Stimulated activated CD4-positive, alpha-beta T cell treated with anti-CD3 and anti-CD28 coated beads, Interleukin-15, amount 100 ng/mL, for 48 hours (primary cell): ENCODE data around the gene RIPK1.
A peak's percentile ranks its signal among the peaks of the same experiment; 100 is the strongest.

Source experiments
- DNase-seq, 2 donors: peaks; one replicate each; pipeline ENCODE4 v3.0.0-alpha.2; 2020; ENCODE audit warnings: low read depth in 2 of 2

The RIPK1 gene

DNA sequence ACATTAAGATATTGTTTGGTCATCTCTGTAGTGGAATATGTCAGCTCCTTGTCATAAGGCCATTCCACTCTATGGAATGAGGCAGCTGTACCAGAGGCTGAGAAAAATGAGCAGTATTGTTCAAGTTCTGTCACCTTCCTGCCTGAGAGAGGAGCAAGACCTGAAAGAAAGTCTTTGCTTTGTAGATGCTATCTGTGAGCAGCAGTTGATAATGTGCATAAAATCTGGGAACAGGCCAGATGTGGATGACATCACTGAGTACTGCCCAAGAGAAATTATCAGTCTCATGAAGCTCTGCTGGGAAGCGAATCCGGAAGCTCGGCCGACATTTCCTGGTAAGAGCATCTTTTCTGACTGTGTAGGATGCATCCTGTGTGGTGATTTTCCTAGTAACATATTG lies 16.8 kb downstream of the RIPK1 start:
- DNase-seq, result no peak

- DNase-seq, result no peak
These were observed 18.1 kb downstream of the RIPK1 start for GRCh38 chr6:3086282-3086946.

GRCh38 chr6:3088446-3088845 lies 20.2 kb downstream of the RIPK1 start:
- DNase-seq, result no peak

DNA sequence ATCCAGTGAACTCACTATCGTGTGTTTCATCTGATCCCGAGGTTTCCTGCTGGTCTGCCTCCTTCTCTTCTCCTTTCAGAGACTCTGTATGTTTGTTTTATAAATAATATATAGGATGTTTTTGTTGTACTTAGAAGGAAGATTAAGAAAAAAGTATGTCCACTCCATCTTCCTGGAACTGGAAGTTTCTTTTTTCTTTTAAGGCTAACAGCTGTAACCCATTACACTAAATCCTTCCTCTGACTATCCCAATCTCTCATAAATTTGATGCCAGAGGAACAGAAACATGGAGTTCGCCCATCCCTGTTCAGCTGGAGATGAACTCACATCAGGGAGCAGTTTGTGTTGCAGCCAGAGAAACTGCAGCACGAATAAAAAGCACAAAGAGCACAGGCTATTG lies 20.7 kb downstream of the RIPK1 start:
- no peak for DNase-seq

GRCh38 chr6:3090013-3090412 lies 21.7 kb downstream of the RIPK1 start:
- DNase-seq, result no peak

DNA sequence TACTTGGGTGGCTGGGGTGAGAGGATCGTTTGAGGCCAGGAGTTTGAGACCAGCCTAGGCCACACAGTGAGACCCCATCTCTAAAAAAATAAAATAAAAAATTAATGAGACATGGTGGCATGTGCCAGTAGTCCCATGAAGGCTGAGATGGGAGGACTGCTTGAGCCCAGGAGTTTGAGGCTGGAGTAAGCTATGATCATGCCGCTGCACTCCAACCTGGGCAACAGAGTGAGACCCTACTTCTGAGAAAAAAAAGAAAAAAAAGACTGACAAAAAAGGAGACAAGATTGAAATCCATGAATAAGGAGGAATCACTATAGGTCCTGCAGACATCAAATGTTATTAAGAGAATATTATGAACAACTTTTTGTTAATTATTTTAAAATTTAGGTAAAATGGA lies 26.5 kb downstream of the RIPK1 start:
- DNase-seq, result no peak

- no peak for DNase-seq
These were observed 34.6 kb downstream of the RIPK1 start for GRCh38 chr6:3102875-3103274.

DNA sequence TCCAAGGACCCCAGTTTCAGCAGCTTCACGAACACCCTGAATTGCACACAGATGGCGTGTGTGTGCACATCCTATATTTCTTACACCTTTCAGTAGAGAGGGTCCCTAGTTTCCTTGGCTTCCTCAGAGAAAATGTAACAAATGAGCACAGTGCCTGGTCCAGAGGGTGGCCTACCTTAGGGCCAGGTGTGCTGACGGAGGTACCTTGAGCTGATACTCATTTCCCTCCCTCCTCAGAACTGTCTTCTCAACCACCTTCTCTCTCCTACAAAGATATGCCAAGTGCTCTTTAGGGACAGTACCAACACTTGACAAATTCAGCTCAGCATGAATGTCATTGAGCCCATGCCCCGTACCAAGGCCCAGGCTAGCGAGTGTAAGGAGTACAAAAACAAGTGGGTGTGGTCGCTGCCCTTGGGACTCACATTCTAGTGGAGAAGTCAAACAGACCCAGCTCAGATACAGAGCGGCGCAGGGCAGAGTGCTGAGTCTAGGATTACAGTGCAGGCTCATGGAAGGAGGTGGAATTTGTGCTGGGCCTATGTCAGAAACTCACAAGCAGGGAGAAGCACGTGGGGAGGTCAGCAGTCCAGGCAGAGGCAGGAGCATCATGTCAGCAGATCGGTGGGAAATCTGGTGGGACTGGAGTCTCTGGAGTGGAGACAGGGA lies 40.6 kb downstream of the RIPK1 start:
- no peak for DNase-seq

DNA sequence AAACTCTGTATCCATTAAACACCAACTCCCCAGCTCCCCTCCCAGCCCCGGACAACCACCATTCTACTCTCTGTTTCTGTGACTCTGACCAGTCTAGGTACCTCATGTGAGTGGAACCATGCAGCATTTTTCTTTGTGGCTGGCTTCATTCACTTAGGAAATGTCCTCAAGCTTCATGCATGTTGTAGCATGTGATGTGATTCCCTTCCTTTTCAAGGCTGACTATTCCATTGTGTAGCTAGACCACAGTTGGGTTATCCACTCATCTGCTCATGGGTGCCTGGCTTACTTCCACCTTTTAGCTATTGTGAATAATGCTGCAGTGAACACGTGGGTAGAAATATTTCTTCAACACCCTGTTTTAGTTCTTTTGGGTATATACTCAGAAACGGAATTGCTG lies 41.5 kb downstream of the RIPK1 start:
- DNase-seq, result no peak

- no peak for DNase-seq
These were observed 46.1 kb downstream of the RIPK1 start for GRCh38 chr6:3114377-3114776.

GRCh38 chr6:3117912-3118352 lies 49.6 kb downstream of the RIPK1 start:
- no peak for DNase-seq

GRCh38 chr6:3118353-3119039 lies 50.2 kb downstream of the RIPK1 start, which contains the start of gene BPHL:
TSS of gene BPHL (plus strand) at chr6:3118711. CDS start at chr6:3118741, 30 bp downstream.
- peak; percentile 98 to 99 for DNase-seq

DNA sequence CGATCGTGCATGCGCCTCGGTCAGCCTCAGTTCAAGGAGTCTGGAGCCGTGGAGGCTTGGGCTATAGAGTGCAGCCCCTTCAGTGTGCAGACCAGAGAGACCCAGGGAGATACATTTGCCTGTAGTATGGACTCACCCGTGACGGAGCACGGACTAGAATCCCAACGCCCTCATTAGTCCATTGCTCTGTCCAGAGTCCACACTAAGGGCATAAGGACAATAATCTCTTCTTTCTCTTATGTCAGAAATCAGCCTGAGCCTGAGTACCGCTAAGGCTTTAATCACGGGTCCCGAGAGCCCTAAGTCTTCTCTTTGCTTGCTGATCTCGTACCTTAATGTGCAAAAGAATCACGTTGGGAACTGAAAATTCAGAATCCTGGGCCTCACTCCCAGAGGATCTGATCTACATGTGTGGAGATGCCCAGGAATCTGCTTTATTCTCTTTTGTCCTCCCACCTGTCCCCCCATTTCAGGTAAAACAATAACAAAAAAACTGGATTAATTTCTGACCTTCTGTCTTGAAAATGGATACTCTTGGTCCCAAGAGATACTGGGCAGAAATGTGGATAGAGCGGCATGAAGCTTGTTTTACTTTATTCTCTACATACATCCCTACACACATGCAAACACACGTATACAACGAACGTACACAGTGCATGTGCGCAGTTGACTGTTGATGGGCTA lies 50.9 kb downstream of the RIPK1 start:
- DNase-seq, result no peak

DNA sequence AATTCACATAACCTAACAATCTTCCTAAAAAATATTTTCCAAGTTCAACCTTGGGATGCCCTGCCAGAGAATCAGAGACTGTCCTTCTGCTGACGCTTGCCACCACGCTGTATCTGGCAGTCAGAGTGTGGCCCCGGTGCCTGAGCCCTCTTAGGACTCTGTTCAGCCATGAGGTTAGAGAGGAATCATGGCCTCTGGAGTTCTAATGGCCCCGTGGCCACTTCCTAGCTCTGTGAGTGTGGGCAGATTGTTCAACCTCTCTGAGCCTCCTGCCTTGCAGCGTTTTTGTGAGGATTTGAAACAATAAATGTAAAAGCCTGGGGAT lies 52.4 kb downstream of the RIPK1 start:
- no peak for DNase-seq

DNA sequence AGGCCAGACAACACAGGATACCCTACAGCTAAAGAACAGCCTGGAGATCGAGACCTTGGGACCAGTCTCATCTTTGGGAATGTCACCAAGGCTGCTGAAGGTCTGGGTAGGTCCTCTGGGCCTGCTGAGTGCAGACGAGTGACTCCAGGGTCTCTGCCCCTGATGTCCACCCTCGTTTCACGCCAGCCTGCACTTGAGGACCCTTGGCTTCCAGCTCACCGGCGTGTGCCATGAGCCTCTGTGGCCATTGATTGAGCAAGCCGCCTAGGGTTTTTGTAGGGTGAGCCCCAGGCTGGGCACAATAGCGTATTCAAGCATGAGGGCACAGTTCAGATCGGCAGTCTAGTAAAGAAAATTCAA lies 54.5 kb downstream of the RIPK1 start:
- DNase-seq, result no peak

GRCh38 chr6:3124667-3125066 lies 56.4 kb downstream of the RIPK1 start:
- DNase-seq, result no peak

- DNase-seq, result no peak
These were observed 57.5 kb downstream of the RIPK1 start for GRCh38 chr6:3125815-3126214.

- no peak for DNase-seq
These were observed 60.2 kb downstream of the RIPK1 start for GRCh38 chr6:3128356-3129108.

DNA sequence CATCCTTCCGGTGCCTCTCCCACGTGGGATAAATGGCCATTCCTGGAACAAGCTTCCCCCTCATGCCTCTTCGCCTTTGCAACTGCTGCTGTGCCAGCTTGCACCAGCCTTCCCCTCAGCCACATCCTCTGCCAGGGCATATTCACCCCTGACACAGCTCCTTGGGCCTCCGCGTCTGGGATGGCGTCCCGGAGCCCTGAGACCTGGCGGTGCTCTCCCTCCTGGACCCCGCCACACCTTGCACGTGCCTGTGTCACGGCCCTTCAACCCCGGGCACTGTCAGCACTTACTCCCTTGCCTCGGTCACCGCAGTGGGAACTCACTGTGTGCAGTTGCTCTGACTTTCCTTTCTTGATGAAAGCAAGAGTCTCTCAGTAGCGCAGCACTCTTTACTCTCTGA lies 63.4 kb downstream of the RIPK1 start:
- DNase-seq, result no peak

DNA sequence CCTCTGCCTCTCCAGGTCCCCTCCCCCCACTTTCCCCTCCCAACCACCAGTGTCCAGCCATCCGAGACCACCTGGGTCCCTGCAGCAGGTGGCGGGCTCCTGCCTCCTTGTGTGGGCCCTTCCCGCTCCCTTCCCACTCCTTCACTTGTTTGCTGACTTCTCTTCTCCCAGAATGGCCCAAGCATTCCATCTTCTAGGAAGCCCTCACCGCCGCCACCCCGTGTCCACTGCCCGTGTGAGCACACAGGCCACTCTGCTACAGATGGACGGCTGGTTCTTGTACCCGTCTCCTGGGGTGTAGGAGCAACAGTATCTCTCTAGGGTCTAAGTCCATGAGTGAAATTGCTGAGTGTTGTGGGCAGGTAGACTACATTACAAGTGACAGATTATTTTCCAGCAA lies 65.2 kb downstream of the RIPK1 start:
- DNase-seq, result no peak

DNA sequence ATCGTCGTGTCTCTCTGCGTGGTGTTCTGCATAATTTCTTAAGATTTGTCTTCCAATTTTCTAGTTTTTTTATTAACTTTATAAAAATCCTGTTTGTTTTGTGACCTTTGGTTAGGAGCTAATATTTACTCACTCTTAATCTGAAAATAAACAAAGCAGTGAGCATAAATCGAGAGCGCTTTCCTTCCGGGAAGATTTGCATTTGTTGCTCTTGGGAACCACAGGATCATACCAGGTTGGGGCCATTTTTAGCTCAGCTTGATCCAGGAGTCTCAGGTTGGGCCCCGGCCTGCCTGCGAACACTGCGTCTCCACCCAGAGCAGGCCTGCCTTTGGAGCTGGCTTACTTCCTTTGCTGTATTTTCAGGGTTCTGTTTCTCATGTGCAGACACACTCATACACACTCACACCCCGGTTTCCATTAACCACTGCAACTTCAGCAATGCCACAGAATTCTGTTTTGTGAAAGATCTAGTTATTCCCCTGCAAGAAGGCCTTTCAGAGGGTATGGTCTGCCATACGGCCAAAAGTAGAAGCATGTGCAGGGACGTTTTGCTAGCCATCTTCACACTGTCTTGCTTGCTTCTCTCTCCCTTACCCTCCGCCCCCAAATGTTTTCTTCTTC lies 67.5 kb downstream of the RIPK1 start:
- no peak for DNase-seq
